Measurements from ENCODE around the gene ZIM2. TPM values are rescaled to one million over a fixed set of nuclear protein-coding genes. Genes with fewer than 3 reads are reported as not detected.

ZIM2 gene
- total and polyA plus RNA-seq, 8 donors: 0.08 to 0.52 (median 0.12) TPM; not detected in 3

DNA sequence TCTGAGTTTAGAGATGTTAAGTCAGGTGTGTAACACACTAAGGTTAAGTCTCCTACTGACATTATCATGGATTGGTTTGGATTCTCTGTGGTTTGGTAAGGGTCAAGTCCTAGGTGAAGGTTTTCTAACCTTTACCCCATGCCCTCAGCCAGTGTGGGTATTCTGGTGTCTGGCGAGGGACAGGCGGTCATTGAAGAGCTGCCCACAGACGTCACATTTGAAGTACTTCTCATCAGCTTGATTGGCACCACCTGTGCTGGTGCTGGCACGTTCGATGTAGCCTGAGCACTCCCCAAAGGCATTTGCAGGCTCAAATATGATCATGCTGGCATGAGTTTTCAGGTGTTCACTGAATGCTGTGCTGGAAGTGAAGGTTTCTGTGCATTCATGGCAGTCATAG is 27.0 kb downstream of the ZIM2 start:
- Histone ChIP-seq H3K36me3 (no peaks in the 10 kb centered on the region), H3K27me3 (no peaks in the 10 kb centered on the region), H3K4me1 (no peaks in the 10 kb centered on the region), H3K4me3 (no peak overlapping the region), H3K9me3 (no peaks in the 10 kb centered on the region), H3K27ac (no peak overlapping the region)
- ATAC-seq (no peak), DNase-seq (no peak), FAIRE-seq (no peak)
- WGBS, 2 donors: 65 to 78% methylated on average over 5 of the region's 5 CpGs
- TF ChIP-seq, protein P1, sequence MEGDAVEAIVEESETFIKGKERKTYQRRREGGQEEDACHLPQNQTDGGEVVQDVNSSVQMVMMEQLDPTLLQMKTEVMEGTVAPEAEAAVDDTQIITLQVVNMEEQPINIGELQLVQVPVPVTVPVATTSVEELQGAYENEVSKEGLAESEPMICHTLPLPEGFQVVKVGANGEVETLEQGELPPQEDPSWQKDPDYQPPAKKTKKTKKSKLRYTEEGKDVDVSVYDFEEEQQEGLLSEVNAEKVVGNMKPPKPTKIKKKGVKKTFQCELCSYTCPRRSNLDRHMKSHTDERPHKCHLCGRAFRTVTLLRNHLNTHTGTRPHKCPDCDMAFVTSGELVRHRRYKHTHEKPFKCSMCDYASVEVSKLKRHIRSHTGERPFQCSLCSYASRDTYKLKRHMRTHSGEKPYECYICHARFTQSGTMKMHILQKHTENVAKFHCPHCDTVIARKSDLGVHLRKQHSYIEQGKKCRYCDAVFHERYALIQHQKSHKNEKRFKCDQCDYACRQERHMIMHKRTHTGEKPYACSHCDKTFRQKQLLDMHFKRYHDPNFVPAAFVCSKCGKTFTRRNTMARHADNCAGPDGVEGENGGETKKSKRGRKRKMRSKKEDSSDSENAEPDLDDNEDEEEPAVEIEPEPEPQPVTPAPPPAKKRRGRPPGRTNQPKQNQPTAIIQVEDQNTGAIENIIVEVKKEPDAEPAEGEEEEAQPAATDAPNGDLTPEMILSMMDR (IDR thresholded peaks at IDR 0.05): no peak
- intact Hi-C loops (cut with DNase I): no loop called here

DNA sequence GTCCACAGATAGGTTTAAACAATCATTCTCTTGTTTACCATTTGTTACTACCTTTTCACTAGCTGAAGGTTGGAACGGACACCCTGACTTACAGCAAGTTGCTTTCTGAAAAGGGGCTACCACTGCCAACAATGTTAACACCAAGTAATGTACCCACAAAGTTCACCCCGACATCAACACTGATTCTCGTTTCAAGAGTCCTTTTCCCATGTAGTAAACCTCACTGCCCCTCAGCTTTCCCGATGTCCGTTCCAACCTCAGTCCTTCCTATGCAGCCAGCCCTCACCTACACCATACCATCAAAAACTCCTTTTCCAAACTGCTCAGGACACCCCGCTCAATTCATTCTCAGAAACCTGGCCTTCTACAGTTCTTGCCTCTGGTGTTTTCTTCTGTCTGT is 29.0 kb downstream of the ZIM2 start:
- 62 to 76% methylated on average over 6 of the region's 6 CpGs for WGBS, 2 donors
- no peak overlapping the region for H3K4me3 ChIP-seq
- DNase-seq (no peak), ATAC-seq (no peak), FAIRE-seq (no peak)
- H3K27me3 ChIP-seq: no peaks in the 10 kb centered on the region
- intact Hi-C loops (cut with DNase I): no loop called here
- H3K27ac ChIP-seq: no peak overlapping the region
- TF ChIP-seq, protein P1 (IDR thresholded peaks at IDR 0.05): no peak
- H3K36me3 ChIP-seq: no peaks in the 10 kb centered on the region
- no peaks in the 10 kb centered on the region for H3K9me3 ChIP-seq
- no peaks in the 10 kb centered on the region for H3K4me1 ChIP-seq

DNA sequence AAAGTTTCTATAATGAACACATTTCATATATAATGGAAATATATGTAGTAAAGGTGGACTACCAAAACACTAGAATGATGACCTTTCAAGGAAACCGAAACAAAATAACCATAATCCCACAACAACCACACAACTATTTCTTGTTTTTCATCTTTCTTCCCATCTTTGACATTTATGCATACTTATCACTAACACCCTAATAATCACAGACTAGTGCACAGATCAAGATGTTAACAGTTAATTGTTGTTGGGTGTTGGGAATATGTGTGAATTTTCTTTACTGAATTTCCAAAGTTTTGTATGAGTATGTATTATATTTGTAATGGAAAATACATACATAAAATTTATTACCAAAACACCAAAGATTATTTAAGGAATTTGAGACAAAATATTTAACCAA is 30.3 kb downstream of the ZIM2 start:
- Histone ChIP-seq H3K9me3 (no peaks in the 10 kb centered on the region), H3K4me1 (no peaks in the 10 kb centered on the region), H3K4me3 (no peak overlapping the region), H3K27ac (no peak overlapping the region), H3K36me3 (no peaks in the 10 kb centered on the region), H3K27me3 (no peaks in the 10 kb centered on the region)
- intact Hi-C loops (cut with DNase I): no loop called here
- DNase-seq (no peak), FAIRE-seq (no peak), ATAC-seq (no peak)
- TF ChIP-seq, protein P1 (IDR thresholded peaks at IDR 0.05): no peak
- WGBS, 2 donors: 76 to 90% methylated on average over 1 of the region's 1 CpG

DNA sequence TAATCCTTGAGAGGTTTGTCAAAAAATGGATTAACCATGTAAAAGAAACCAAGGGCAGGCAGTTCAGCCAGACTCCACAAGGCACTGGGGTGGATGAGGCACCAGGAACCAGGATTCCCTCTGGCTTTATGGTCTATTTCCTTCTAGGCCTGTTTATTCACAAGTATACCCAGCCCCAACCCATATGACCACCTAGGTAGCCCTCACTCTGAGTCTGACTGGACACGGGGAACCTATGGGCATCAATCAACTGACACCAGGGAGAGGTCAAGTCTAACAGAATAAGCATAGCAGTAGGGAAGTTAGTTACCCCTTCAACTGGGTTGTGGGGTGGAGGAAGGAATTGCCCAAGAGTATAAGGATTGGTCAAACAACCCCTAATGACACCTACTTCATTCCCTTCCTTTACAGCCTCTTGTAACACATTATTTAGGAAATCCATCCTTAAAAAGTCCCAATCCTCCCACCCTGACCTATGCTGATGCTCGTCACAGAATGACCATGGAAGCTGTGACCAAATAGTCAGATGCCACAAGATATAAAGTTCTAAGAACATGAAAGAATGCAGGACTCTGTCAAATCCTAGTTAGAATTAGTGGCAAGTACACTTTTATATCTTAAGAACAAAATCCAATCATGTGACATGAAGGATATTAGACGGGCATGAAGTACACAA is 31.7 kb downstream of the ZIM2 start:
- intact Hi-C loops (cut with DNase I): no loop called here
- WGBS, 2 donors: 77 to 78% methylated on average over 3 of the region's 3 CpGs

DNA sequence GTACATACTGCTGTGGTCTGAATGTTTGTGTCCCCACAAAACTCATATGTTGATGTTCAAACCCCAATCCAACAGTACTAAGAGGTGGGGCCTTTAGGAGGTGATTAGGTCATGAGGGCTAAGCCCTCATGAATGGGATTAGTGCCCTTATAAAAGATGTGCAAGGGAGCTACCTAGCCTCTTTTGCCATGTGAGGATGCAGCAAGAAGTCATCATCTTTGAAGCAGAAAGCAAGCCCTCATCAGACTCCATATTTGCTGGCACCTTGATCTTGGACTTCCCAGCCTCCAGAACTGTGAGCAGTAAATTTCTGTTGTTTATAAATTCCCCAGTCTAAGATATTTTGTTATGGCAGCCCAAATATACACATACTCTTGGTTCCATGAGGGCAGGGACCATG is 33.9 kb downstream of the ZIM2 start:
- no peak for FAIRE-seq
- no peak overlapping the region for H3K4me3 ChIP-seq

More for the DNA sequence above, 31.7 kb downstream of the ZIM2 start:
- DNase-seq (no peak), ATAC-seq (no peak), FAIRE-seq (no peak)
- no peak overlapping the region for H3K27ac ChIP-seq
- H3K9me3 ChIP-seq: no peaks in the 10 kb centered on the region
- H3K27me3 ChIP-seq: no peaks in the 10 kb centered on the region
- no peaks in the 10 kb centered on the region for H3K4me1 ChIP-seq
- TF ChIP-seq, protein P1 (IDR thresholded peaks at IDR 0.05): no peak
- H3K4me3 ChIP-seq: no peak overlapping the region
- no peaks in the 10 kb centered on the region for H3K36me3 ChIP-seq

More for the DNA sequence above, 33.9 kb downstream of the ZIM2 start:
- no peaks in the 10 kb centered on the region for H3K27me3 ChIP-seq
- H3K9me3 ChIP-seq: no peaks in the 10 kb centered on the region
- intact Hi-C loops (cut with DNase I): no loop called here
- H3K4me1 ChIP-seq: no peaks in the 10 kb centered on the region
- DNase-seq (no peak), ATAC-seq (no peak)
- H3K36me3 ChIP-seq: no peaks in the 10 kb centered on the region
- no peak overlapping the region for H3K27ac ChIP-seq
- TF ChIP-seq, protein P1 (IDR thresholded peaks at IDR 0.05): no peak

Data from pancreas (tissue), 10 donors.